GM19397 (cell line): ENCODE measurements around the gene CDK5RAP1.
"Not testable (repeated sequence)": the region's sequence is repeated elsewhere in the genome, so short reads cannot be mapped to it uniquely, and the experiment has no call there.

ENCODE experiments used
- ATAC-seq: cut with Tn5 transposase; IDR thresholded peaks from one replicate; pipeline ENCODE4 v1.9.1; 2021; ENCODE audit warnings: mild to moderate bottlenecking, moderate library complexity; ENCODE audit not compliant: unreplicated experiment

The CDK5RAP1 gene

DNA sequence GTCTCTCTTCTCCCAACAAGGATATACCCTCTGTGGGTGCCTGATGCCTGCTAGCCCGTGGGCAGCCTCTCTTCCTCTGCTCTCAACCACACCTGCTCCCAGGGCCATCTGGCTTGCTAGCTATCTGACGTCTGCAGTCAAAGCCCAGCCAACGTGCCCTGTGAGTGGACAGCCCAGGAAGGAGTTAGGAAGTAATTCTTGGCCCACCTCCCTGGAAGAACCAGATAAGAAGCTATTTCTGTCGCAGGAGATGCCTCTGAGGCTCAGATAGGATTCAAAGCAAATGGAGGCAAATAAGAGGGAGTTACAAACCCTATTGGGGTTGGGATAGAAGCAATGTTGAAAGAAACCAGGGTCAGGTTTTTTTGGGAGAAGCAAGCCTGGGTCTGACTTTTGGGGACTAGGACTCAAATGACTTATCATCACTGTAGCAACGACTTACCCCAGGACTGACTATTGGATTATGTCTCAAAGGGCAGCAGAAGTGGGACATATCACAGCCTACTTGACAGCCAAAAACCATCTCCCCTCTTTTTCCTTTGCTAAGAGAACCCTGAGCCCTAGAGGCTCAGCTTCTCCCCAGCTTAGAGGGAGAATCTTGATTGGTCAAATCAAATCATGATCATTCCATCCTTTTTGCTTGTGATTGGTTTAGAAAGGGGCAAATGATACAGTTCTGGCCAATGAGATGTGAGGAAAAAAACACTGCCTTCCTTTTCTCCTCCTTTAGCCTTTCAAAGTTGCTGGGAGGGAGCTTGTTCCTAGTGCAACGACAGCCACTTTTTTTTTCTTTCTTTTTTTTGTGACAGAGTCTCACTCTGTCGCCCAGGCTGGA is 18.0 kb upstream of the CDK5RAP1 start:
- no peak for ATAC-seq

GRCh38 chr20:33418033-33418432 is 16.7 kb upstream of the CDK5RAP1 start:
- ATAC-seq = no peak

GRCh38 chr20:33415948-33416347 is 14.6 kb upstream of the CDK5RAP1 start:
- no peak for ATAC-seq

GRCh38 chr20:33412484-33412838 is 11.1 kb upstream of the CDK5RAP1 start:
- ATAC-seq = no peak

- no peak for ATAC-seq
Observed at GRCh38 chr20:33411711-33412483, 10.6 kb upstream of the CDK5RAP1 start.

GRCh38 chr20:33411242-33411641 is 9.9 kb upstream of the CDK5RAP1 start:
- no peak for ATAC-seq

DNA sequence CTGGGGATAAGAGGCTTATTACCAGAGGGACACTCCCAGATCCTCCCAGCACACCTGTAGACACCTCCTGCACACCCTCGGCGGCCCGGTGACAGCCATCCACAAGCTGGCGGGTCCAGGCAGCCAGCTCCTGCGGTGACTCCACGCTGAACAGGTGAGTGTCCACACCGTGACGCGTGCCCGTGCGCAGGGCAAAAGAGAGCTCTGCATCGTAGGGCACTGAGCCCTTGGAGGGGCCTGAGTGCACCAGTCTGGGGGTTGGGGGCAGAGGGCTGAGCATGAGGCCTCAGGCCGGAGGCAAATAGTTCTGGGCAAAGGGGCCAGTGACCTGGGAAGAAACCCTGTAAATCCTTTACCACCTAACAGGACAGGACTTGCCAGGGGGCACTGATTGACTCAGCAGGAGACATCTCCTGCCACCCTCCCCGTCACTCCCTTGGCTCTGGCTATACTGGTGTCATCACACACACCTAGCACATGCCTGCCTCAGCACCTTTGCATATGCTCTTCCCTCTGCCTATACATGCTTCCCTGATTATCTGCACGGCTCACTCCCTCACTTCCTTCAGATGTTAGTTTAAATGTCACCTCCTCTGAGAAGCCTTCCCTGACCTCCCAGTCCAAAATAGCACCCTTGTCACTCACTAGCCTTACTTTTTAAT is 8.9 kb upstream of the CDK5RAP1 start:
- ATAC-seq = no peak

DNA sequence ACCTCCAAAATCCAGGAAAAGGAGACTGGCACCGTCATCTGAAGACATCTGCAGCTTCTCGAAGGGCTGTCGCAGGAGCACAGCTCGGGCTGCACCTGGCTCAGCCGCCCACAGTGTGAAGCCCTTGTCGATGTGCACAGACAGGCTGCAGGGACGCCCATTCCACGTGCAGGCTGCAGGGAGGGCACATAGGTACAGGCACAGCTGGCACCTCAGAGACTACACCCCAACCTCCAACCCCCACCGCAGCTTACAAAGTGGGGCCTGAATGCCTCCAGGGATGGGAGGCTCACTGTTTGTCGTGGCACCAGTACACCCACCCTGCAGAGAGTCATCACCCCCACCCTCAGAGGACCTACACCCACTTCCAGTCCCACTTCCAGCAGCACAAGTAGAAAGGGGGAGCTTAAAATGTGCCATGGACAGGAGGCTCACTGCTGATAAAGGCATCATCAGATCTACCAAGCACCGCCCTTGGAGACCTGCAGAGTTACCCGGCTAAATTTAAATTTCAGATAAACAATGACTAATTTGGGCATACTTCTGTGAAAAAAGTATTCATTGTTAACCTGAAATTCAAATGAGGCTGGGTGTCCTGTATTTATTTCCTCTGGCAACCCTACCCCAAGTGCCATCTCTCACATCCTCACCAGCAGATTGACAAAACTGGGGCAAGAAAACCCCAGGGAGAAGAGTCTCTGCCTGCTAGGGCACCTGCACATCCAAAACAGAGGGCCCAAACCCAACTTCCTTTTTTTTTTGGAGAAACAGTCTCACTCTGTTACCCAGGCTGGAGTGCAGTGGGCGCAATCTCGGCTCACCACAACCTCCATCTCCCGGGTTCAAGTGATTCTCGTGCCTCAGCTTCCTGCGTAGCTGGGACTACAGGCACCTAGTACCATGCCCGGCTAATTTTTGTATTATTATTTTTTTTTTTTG is 7.7 kb upstream of the CDK5RAP1 start:
- no peak for ATAC-seq

GRCh38 chr20:33408313-33408712 is 7.0 kb upstream of the CDK5RAP1 start:
- no peak for ATAC-seq

DNA sequence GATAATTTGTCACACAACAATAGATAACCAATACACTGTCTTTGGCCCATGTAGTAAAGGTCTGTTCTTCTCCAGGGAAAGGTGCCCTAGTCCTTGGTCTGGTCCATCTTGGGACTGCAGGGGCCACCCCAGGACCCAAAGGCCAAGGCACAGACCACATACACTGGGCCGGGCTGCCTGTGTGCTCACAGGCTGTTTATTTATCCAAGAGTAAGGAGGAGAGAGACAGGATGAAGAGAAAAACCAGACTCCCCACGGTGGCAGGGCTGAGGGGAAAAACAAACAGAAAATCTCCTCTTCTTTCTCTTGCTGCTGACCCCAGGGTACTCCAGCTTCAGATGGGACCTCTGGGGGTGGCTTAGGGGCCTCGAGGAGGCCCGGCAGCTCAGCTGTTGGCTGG is 6.5 kb upstream of the CDK5RAP1 start:
- no peak for ATAC-seq

GRCh38 chr20:33407251-33407650 is 5.9 kb upstream of the CDK5RAP1 start:
- ATAC-seq = no peak

- ATAC-seq = no peak
Observed at GRCh38 chr20:33404281-33404680, 3.0 kb upstream of the CDK5RAP1 start.

- no peak for ATAC-seq
Observed at GRCh38 chr20:33401921-33402369, 626 bp upstream of the CDK5RAP1 start.

GRCh38 chr20:33400812-33401183 is 521 bp downstream of the CDK5RAP1 start:
- ATAC-seq = peak; percentile 31

GRCh38 chr20:33399924-33400323 is 1.4 kb downstream of the CDK5RAP1 start:
- no peak for ATAC-seq

DNA sequence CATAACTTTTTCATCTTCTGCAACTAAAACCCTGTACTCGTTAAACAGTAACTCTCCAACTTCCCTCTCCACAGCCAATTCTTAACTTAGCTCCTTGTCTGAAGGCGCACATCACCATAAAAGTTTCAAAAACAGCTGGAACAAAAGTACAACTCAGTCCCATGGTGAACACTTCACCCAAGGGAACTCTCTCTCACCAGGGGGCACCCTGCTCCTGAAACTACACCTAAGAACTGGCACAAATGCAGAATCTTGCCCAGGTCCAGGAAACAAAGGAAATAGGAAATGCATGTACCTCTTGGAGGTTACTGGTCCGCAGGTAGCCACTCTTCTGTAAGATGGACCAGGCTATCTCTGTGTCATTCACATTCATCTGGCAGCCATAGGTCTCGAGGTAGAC is 6.6 kb downstream of the CDK5RAP1 start:
- ATAC-seq = no peak

GRCh38 chr20:33393609-33394008 is 7.7 kb downstream of the CDK5RAP1 start:
- no peak for ATAC-seq

GRCh38 chr20:33391722-33392415 is 9.4 kb downstream of the CDK5RAP1 start:
- no peak for ATAC-seq

DNA sequence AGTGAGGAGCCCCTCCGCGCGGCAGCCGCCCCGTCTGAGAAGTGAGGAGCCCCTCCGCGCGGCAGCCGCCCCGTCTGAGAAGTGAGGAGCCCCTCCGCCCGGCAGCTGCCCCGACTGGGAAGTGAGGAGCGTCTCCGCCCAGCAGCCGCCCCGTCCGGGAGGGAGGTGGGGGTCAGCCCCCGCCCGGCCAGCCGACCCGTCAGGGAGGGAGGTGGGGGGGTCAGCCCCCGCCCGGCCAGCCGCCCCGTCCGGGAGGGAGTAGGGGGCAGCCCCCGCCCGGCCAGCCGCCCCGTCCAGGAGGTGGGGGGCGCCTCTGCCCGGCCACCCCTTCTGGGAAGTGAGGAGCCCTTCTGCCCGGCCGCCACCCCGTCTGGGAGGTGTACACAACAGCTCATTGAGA is 12.0 kb downstream of the CDK5RAP1 start:
- not testable (repeated sequence) for ATAC-seq

DNA sequence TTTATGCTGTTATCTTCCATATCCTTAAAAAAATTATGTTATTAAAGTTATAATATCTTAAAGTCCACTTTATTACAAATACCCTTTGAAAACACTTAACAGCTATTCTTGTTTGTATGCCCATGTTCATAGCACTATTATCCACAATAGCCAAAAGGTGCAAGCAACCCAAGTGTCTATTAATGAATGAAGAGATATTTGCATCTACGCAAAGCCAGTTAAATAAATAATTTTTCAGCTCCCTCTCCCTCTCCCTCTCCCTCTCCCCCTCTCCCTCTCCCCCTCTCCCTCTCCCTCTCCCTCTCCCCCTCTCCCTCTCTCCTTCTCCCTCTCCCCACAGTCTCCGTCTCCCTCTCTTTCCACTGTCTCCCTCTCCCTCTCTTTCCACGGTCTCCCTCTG is 13.1 kb downstream of the CDK5RAP1 start:
- ATAC-seq = no peak
